HEK293 (cell line): ENCODE data around the gene LARP1.

Experiments used
- FEZF1 ChIP-seq: fragments of 450-650 bp; formaldehyde crosslinking; IDR thresholded peaks from 2 replicates; pipeline ENCODE4 v1.5.1; 2016; ENCODE audit warnings: missing biosample characterization, missing genetic modification characterization
- OVOL3 ChIP-seq: fragments of 450-650 bp; formaldehyde crosslinking; IDR thresholded peaks from 2 replicates; pipeline ENCODE4 v1.5.1; 2016; ENCODE audit warnings: missing biosample characterization, missing genetic modification characterization
- PRDM1 ChIP-seq: fragments of 450-650 bp; formaldehyde crosslinking; IDR thresholded peaks from 2 replicates; pipeline ENCODE4; 2016; ENCODE audit warnings: missing biosample characterization, missing genetic modification characterization
- SCRT2 ChIP-seq: fragments of 450-650 bp; formaldehyde crosslinking; IDR thresholded peaks from 2 replicates; pipeline ENCODE4 v1.5.1; 2016; ENCODE audit warnings: missing biosample characterization, missing genetic modification characterization
- ZNF114 ChIP-seq: fragments of 450-650 bp; formaldehyde crosslinking; IDR thresholded peaks from 2 replicates; pipeline ENCODE4 v1.5.0; 2017; ENCODE audit warnings: missing biosample characterization, missing genetic modification characterization
- ZNF155 ChIP-seq: fragments of 450-650 bp; formaldehyde crosslinking; IDR thresholded peaks from 2 replicates; pipeline ENCODE4 v1.5.1; 2016; ENCODE audit warnings: missing biosample characterization, missing genetic modification characterization
- ZNF202 ChIP-seq: fragments of 450-650 bp; formaldehyde crosslinking; IDR thresholded peaks from 2 replicates; pipeline ENCODE4 v1.5.1; 2016; ENCODE audit warnings: missing biosample characterization, missing genetic modification characterization, borderline replicate concordance
- ZNF223 ChIP-seq: fragments of 450-650 bp; formaldehyde crosslinking; IDR thresholded peaks from 2 replicates; pipeline ENCODE4 v1.5.1; 2016; ENCODE audit warnings: missing biosample characterization, missing genetic modification characterization
- ZNF302 ChIP-seq: fragments of 450-650 bp; formaldehyde crosslinking; IDR thresholded peaks from 2 replicates; pipeline ENCODE4 v1.5.1; 2016; ENCODE audit warnings: missing biosample characterization, missing genetic modification characterization, low read depth
- ZNF354C ChIP-seq: fragments of 450-650 bp; formaldehyde crosslinking; IDR thresholded peaks from 2 replicates; pipeline ENCODE4 v1.5.1; 2016; ENCODE audit warnings: missing biosample characterization, missing genetic modification characterization, low read depth, borderline replicate concordance
- ZNF423 ChIP-seq: fragments of 450-650 bp; formaldehyde crosslinking; IDR thresholded peaks from 2 replicates; pipeline ENCODE4 v1.5.1; 2016; ENCODE audit warnings: missing biosample characterization, missing genetic modification characterization
- ZNF544 ChIP-seq: fragments of 450-650 bp; formaldehyde crosslinking; IDR thresholded peaks from 2 replicates; pipeline ENCODE4 v1.5.0; 2017; ENCODE audit warnings: missing biosample characterization, missing genetic modification characterization
- ZNF549 ChIP-seq: fragments of 450-650 bp; IDR thresholded peaks from 2 replicates; pipeline ENCODE4 v1.5.1; 2018; ENCODE audit warnings: missing biosample characterization, missing genetic modification characterization, mild to moderate bottlenecking, inconsistent platforms, moderate library complexity
- ZNF555 ChIP-seq: fragments of 450-650 bp; formaldehyde crosslinking; conservative IDR thresholded peaks from 2 replicates; pipeline ENCODE4 v1.5.1; 2017; ENCODE audit warnings: missing biosample characterization, mild to moderate bottlenecking, missing genetic modification characterization, inconsistent platforms
- ZNF621 ChIP-seq: fragments of 450-650 bp; formaldehyde crosslinking; IDR thresholded peaks from 2 replicates; pipeline ENCODE4 v1.5.1; 2017; ENCODE audit warnings: missing biosample characterization, missing genetic modification characterization
- ZNF629 ChIP-seq: fragments of 450-650 bp; formaldehyde crosslinking; IDR thresholded peaks from 2 replicates; pipeline ENCODE4 v1.5.1; 2017; ENCODE audit warnings: missing biosample characterization, missing genetic modification characterization
- TF ChIP-seq, protein P1 (sequence below): fragments of 450-650 bp; formaldehyde crosslinking; IDR thresholded peaks from 2 replicates; pipeline ENCODE4 v1.5.1; 2017; ENCODE audit warnings: missing biosample characterization, missing genetic modification characterization
- TF ChIP-seq, protein P2 (sequence below): fragments of 450-650 bp; formaldehyde crosslinking; IDR thresholded peaks from 2 replicates; pipeline ENCODE4 v1.5.1; 2016; ENCODE audit warnings: missing biosample characterization, missing genetic modification characterization
- TF ChIP-seq, protein P3 (sequence below): fragments of 450-650 bp; formaldehyde crosslinking; IDR thresholded peaks from 2 replicates; pipeline ENCODE4 v1.5.1; 2016; ENCODE audit warnings: missing biosample characterization, missing genetic modification characterization, borderline replicate concordance
- TF ChIP-seq, protein P4 (sequence below): fragments of 450-650 bp; formaldehyde crosslinking; IDR thresholded peaks from 2 replicates; pipeline ENCODE4 v1.5.1; 2016; ENCODE audit warnings: missing biosample characterization, missing genetic modification characterization
- TF ChIP-seq, protein P5 (sequence below): fragments of 450-650 bp; formaldehyde crosslinking; IDR thresholded peaks from 2 replicates; pipeline ENCODE4 v1.5.1; 2016; ENCODE audit warnings: missing biosample characterization, missing genetic modification characterization, borderline replicate concordance
- TF ChIP-seq, protein P6 (sequence below): fragments of 450-650 bp; formaldehyde crosslinking; IDR thresholded peaks from 2 replicates; pipeline ENCODE4 v1.5.1; 2016; ENCODE audit warnings: missing biosample characterization, missing genetic modification characterization

The LARP1 gene

DNA sequence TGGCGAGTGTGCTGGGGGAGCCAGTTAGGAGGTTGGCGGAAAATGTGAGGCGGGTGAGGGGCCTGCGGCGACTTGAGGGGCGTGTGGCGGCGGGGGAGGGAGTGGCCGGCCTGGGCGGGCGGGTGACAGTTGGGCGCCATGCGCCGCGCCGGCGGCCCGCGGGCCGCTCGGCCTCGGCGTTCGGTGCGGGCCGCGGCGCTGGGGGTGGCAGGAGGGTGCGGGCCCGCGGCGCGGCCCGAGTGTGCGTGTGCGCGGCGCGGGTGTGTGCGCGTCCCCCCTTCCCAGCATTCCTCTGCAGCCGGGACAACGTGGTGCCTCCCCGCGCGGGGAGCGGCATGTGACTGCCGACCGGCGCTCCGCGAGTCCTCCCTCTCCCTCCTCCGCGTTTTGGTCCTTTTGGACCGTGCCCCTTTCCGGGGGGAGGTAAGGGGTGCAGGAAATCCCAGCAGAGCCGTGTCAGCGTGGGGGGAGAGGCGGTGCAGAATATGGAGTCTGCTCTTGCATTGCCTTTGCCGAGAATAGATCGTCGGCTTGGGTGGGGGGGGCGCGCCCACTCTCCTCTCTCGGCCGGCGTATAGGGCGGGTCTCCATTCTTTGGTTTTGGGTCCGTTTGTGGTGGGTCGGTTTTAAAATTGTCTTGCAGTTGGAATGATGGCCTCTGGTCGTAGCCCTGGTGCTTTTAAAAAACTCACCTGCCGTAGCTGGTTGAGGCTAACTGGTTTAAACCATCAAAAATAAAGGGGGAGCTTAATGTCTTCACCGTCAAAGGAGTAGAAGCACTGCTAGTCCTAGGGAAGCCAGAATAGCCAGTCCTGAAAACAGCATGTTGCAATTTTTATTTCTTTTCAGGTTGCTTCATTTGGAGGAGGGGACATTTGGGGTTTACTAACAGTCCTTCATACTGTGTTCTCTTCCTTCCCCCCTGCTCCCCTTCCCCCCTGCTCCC, 2.0 kb downstream of the LARP1 start (continued):
- TF ChIP-seq, protein P1, sequence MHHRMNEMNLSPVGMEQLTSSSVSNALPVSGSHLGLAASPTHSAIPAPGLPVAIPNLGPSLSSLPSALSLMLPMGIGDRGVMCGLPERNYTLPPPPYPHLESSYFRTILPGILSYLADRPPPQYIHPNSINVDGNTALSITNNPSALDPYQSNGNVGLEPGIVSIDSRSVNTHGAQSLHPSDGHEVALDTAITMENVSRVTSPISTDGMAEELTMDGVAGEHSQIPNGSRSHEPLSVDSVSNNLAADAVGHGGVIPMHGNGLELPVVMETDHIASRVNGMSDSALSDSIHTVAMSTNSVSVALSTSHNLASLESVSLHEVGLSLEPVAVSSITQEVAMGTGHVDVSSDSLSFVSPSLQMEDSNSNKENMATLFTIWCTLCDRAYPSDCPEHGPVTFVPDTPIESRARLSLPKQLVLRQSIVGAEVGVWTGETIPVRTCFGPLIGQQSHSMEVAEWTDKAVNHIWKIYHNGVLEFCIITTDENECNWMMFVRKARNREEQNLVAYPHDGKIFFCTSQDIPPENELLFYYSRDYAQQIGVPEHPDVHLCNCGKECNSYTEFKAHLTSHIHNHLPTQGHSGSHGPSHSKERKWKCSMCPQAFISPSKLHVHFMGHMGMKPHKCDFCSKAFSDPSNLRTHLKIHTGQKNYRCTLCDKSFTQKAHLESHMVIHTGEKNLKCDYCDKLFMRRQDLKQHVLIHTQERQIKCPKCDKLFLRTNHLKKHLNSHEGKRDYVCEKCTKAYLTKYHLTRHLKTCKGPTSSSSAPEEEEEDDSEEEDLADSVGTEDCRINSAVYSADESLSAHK, result no peak
- TF ChIP-seq SCRT2 (tag by site-specific recombination) (no peak), PRDM1 (no peak), ZNF549 (tag by site-specific recombination) (no peak), FEZF1 (tag by site-specific recombination) (no peak), ZNF223 (0 out of 2 replicates have a peak, but pooled peaks have one; percentile 25), ZNF114 (tag by site-specific recombination) (no peak), ZNF423 (tag by site-specific recombination) (no peak), ZNF621 (tag by site-specific recombination) (no peak), ZNF302 (no peak), ZNF629 (tag by site-specific recombination) (no peak), ZNF555 (tag by site-specific recombination) (no peak), ZNF155 (no peak), ZNF202 (tag by site-specific recombination) (no peak), ZNF354C (tag by site-specific recombination) (no peak), ZNF544 (no peak), OVOL3 (tag by site-specific recombination) (no peak)
- TF ChIP-seq, protein P2, sequence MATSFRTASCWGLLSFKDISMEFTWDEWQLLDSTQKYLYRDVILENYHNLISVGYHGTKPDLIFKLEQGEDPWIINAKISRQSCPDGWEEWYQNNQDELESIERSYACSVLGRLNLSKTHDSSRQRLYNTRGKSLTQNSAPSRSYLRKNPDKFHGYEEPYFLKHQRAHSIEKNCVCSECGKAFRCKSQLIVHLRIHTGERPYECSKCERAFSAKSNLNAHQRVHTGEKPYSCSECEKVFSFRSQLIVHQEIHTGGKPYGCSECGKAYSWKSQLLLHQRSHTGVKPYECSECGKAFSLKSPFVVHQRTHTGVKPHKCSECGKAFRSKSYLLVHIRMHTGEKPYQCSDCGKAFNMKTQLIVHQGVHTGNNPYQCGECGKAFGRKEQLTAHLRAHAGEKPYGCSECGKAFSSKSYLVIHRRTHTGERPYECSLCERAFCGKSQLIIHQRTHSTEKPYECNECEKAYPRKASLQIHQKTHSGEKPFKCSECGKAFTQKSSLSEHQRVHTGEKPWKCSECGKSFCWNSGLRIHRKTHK (tag by site-specific recombination), result no peak
- TF ChIP-seq, protein P3, sequence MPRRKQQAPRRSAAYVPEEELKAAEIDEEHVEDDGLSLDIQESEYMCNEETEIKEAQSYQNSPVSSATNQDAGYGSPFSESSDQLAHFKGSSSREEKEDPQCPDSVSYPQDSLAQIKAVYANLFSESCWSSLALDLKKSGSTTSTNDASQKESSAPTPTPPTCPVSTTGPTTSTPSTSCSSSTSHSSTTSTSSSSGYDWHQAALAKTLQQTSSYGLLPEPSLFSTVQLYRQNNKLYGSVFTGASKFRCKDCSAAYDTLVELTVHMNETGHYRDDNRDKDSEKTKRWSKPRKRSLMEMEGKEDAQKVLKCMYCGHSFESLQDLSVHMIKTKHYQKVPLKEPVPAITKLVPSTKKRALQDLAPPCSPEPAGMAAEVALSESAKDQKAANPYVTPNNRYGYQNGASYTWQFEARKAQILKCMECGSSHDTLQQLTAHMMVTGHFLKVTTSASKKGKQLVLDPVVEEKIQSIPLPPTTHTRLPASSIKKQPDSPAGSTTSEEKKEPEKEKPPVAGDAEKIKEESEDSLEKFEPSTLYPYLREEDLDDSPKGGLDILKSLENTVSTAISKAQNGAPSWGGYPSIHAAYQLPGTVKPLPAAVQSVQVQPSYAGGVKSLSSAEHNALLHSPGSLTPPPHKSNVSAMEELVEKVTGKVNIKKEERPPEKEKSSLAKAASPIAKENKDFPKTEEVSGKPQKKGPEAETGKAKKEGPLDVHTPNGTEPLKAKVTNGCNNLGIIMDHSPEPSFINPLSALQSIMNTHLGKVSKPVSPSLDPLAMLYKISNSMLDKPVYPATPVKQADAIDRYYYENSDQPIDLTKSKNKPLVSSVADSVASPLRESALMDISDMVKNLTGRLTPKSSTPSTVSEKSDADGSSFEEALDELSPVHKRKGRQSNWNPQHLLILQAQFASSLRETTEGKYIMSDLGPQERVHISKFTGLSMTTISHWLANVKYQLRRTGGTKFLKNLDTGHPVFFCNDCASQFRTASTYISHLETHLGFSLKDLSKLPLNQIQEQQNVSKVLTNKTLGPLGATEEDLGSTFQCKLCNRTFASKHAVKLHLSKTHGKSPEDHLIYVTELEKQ (tag by site-specific recombination), result no peak
- TF ChIP-seq, protein P4, sequence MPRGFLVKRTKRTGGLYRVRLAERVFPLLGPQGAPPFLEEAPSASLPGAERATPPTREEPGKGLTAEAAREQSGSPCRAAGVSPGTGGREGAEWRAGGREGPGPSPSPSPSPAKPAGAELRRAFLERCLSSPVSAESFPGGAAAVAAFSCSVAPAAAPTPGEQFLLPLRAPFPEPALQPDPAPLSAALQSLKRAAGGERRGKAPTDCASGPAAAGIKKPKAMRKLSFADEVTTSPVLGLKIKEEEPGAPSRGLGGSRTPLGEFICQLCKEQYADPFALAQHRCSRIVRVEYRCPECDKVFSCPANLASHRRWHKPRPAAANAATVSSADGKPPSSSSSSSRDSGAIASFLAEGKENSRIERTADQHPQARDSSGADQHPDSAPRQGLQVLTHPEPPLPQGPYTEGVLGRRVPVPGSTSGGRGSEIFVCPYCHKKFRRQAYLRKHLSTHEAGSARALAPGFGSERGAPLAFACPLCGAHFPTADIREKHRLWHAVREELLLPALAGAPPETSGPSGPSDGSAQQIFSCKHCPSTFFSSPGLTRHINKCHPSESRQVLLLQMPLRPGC (tag by site-specific recombination), result 0 out of 2 replicates have a peak, but pooled peaks have one; percentile 39
- TF ChIP-seq, protein P5, sequence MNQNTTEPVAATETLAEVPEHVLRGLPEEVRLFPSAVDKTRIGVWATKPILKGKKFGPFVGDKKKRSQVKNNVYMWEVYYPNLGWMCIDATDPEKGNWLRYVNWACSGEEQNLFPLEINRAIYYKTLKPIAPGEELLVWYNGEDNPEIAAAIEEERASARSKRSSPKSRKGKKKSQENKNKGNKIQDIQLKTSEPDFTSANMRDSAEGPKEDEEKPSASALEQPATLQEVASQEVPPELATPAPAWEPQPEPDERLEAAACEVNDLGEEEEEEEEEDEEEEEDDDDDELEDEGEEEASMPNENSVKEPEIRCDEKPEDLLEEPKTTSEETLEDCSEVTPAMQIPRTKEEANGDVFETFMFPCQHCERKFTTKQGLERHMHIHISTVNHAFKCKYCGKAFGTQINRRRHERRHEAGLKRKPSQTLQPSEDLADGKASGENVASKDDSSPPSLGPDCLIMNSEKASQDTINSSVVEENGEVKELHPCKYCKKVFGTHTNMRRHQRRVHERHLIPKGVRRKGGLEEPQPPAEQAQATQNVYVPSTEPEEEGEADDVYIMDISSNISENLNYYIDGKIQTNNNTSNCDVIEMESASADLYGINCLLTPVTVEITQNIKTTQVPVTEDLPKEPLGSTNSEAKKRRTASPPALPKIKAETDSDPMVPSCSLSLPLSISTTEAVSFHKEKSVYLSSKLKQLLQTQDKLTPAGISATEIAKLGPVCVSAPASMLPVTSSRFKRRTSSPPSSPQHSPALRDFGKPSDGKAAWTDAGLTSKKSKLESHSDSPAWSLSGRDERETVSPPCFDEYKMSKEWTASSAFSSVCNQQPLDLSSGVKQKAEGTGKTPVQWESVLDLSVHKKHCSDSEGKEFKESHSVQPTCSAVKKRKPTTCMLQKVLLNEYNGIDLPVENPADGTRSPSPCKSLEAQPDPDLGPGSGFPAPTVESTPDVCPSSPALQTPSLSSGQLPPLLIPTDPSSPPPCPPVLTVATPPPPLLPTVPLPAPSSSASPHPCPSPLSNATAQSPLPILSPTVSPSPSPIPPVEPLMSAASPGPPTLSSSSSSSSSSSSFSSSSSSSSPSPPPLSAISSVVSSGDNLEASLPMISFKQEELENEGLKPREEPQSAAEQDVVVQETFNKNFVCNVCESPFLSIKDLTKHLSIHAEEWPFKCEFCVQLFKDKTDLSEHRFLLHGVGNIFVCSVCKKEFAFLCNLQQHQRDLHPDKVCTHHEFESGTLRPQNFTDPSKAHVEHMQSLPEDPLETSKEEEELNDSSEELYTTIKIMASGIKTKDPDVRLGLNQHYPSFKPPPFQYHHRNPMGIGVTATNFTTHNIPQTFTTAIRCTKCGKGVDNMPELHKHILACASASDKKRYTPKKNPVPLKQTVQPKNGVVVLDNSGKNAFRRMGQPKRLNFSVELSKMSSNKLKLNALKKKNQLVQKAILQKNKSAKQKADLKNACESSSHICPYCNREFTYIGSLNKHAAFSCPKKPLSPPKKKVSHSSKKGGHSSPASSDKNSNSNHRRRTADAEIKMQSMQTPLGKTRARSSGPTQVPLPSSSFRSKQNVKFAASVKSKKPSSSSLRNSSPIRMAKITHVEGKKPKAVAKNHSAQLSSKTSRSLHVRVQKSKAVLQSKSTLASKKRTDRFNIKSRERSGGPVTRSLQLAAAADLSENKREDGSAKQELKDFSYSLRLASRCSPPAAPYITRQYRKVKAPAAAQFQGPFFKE (tag by site-specific recombination), result no peak
- TF ChIP-seq, protein P6, sequence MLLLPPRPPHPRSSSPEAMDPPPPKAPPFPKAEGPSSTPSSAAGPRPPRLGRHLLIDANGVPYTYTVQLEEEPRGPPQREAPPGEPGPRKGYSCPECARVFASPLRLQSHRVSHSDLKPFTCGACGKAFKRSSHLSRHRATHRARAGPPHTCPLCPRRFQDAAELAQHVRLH (tag by site-specific recombination), result no peak
